HG03025 (cell line): ENCODE results near the gene LMO1.

Experiments
- ATAC-seq: cut with Tn5 transposase; IDR thresholded peaks from one replicate; pipeline ENCODE4 v1.9.1; 2021; ENCODE audit warnings: mild to moderate bottlenecking, moderate library complexity; ENCODE audit not compliant: unreplicated experiment, low FRiP score

The LMO1 gene

GRCh38 chr11:8263769-8264410, at the start of gene LMO1:
Gene LMO1, minus strand, starts transcription at chr11:8263878. Its CDS starts 516 bp downstream, at chr11:8263362.
- ATAC-seq: peak; percentile 64

- no peak for ATAC-seq
Observed at GRCh38 chr11:8312986-8313385, 49.3 kb upstream of the LMO1 start.

- ATAC-seq: no peak
Observed at GRCh38 chr11:8311366-8311765, 47.7 kb upstream of the LMO1 start.

GRCh38 chr11:8310743-8311298, 47.1 kb upstream of the LMO1 start:
- no peak for ATAC-seq

GRCh38 chr11:8309862-8310261, 46.2 kb upstream of the LMO1 start:
- ATAC-seq: no peak

- ATAC-seq: no peak
Observed at GRCh38 chr11:8309311-8309710, 45.6 kb upstream of the LMO1 start.

GRCh38 chr11:8307601-8308000, 43.9 kb upstream of the LMO1 start:
- no peak for ATAC-seq

- no peak for ATAC-seq
Observed at GRCh38 chr11:8301622-8302021, 37.9 kb upstream of the LMO1 start.

- ATAC-seq: no peak
Observed at GRCh38 chr11:8298801-8299786, 35.4 kb upstream of the LMO1 start.

GRCh38 chr11:8297781-8298440, 34.2 kb upstream of the LMO1 start:
- no peak for ATAC-seq

- ATAC-seq: no peak
Observed at GRCh38 chr11:8296872-8297271, 33.2 kb upstream of the LMO1 start.

- no peak for ATAC-seq
Observed at GRCh38 chr11:8296038-8296649, 32.5 kb upstream of the LMO1 start.

GRCh38 chr11:8294251-8294935, 30.7 kb upstream of the LMO1 start:
- no peak for ATAC-seq

- ATAC-seq: no peak
Observed at GRCh38 chr11:8293171-8293570, 29.5 kb upstream of the LMO1 start.

- no peak for ATAC-seq
Observed at GRCh38 chr11:8292351-8292750, 28.7 kb upstream of the LMO1 start.

GRCh38 chr11:8291421-8292350, 28.0 kb upstream of the LMO1 start:
- ATAC-seq: no peak

- ATAC-seq: no peak
Observed at GRCh38 chr11:8290081-8290810, 26.6 kb upstream of the LMO1 start.

- ATAC-seq: no peak
Observed at GRCh38 chr11:8289492-8289918, 25.8 kb upstream of the LMO1 start.
